NCI-H2107 (cell line): Measurements from ENCODE around the gene TEX36.
"Not testable (repeated sequence)": the region's sequence is repeated elsewhere in the genome, so short reads cannot be mapped to it uniquely, and the experiment has no call there.

Experiments used
- DNase-seq: peaks from one replicate; lab custom pipeline; 2025; lab: John Stamatoyannopoulos, UW

TEX36 gene, protein sequence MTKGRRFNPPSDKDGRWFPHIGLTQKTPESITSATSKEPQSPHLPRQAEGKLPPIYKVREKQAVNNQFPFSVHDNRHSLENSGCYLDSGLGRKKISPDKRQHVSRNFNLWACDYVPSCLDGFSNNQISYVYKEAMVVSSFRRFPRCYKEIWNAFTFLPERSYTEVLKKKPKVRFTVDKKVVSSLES

GRCh38 chr10:125683063-125683462 lies at the start of gene TEX36:
TEX36 (minus strand) TSS chr10:125683163; CDS start chr10:125682989, 174 bp downstream.
- DNase-seq: no peak

- no peak for DNase-seq
These were observed 44.5 kb upstream of the TEX36 start for GRCh38 chr10:125727436-125727835.

GRCh38 chr10:125726914-125727313 lies 44.0 kb upstream of the TEX36 start:
- DNase-seq: no peak

DNA sequence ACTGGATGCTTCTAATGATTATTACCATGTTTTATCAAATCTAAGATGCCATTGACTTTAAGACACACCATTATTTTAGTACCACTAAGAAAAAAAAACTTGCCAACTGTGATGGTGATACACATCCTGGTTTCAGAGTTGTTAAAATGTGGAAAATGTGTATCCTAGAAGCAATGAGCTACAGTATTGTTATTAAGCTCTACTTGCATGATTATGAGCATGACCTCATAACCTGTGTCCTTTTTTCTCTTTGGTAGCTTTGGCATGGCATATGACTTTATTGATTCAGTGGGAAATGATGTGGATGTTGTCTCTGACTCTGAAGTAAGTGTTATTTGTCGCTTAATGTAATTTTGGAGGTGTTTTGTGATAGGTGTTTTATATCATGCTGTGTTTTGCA lies 39.8 kb upstream of the TEX36 start:
- no peak for DNase-seq

DNA sequence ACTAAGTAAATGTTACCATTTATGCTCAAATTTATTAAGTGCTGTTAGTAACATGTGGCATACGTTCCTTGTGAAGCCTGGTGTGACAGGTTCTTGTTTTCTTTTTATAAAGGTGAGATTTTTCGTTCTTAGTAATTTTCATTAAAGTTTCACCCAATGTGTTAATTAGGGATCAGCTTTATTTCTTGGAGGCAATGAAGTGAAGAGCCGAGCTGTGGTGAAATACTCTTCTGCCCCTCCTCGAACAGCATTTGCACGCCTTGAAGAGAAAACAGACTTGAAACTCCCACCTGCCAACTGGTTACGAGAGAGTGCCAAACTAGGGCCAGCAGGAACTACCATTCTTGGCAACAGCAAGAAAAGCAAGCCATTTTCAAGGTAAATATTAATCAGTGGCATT lies 38.1 kb upstream of the TEX36 start:
- no peak for DNase-seq

DNA sequence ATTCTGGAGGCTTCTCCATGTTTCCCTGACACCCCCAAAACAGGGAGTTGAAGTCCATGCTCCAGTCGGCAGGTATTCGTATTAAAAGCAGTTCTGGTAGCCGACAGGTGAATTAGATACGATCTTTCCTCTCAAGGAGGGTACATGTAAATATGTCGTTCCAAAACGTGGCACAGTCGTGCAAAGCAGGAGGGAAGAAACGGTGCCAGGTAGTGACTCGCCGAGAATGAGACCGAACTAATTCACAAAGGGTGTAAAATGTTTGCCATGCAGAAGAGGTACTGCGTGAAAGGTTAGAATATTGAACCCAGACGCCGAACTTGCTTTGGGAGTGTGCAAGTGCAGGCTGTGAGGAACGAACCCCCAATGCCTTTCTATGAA lies 37.0 kb upstream of the TEX36 start:
- DNase-seq: no peak

DNA sequence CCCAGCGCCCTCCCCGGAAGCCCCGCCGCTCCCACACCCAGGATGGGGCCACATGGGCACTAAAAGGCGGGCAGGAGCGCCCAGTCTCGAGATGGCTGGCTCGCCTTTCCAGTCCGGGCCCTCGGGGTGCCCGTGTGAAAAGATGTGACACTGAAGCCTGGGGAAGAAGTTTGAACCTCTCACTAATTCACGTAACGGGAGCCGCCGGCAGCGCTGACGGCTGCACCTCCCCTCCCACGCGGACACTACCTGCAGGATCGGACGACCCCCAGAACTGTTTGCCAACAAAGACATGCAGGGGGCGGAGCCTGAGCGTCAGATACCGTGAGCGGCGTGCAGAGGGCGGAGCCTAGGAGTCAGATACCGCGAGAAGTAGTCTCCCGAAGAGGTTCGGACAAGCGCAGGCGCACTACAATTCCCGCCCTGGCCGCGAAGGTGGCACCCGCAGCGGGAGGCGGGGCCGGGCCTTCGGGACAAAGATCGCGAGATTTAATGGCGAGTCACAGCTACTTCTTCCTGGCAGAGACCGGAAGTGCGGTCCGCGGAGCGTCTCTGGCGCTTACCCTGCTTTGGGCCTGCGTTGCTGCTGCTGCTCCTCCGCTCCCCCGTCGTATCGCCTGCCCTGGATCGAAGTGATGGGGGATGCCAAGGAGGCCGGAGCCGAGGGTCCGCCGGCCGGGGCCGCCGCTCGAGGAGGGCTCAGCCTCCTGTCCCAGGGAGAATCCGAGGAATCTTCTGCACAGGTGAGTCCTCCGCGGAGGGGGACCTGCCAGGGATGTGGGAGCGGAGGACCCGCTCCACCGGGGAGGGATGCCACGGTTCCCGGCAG lies 36.4 kb upstream of the TEX36 start, which contains the start of gene EDRF1:
TSS of gene EDRF1 (plus strand) at position 537 of the 829 bp plus-strand sequence. CDS start at position 636, 99 bp downstream.
- DNase-seq: peak; percentile 93

DNA sequence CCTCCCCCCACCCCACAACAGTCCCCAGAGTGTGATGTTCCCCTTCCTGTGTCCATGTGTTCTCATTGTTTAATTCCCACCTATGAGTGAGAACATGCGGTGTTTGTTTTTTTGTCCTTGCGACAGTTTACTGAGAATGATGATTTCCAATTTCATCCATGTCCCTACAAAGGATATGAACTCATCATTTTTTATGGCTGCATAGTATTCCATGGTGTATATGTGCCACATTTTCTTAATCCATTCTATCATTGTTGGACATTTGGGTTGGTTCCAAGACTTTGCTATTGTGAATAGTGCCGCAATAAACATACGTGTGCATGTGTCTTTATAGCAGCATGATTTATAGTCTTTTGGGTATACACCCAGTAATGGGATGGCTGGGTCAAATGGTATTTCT lies 31.8 kb upstream of the TEX36 start:
- DNase-seq: not testable (repeated sequence)

GRCh38 chr10:125711110-125711750 lies 28.3 kb upstream of the TEX36 start:
- DNase-seq: no peak

- no peak for DNase-seq
These were observed 26.9 kb upstream of the TEX36 start for GRCh38 chr10:125709553-125710474.

DNA sequence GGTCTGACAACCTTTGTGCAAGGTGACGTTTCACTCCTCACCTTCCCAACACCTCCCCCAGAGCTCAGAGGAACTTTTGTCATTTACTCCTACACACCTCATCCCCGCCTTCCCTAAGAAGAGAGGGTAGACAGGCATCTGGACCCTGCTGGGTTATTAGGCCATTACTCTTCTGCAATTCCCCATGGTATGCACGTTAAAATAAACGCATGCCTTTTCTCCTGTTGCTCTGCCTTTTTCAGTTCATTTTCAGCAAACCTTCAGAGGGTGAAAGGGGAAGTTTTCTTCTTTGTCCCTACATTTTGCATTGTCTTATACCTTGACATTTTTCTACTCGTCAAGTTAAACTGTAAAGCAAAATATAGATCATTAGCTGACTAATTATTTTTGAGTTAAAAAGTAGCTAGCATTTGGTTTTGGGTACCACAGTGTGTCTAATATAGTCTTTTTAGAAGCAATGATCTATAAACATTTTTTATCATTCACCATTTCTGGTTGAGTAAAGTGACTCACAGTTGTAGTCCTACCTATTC lies 26.1 kb upstream of the TEX36 start:
- DNase-seq: no peak

DNA sequence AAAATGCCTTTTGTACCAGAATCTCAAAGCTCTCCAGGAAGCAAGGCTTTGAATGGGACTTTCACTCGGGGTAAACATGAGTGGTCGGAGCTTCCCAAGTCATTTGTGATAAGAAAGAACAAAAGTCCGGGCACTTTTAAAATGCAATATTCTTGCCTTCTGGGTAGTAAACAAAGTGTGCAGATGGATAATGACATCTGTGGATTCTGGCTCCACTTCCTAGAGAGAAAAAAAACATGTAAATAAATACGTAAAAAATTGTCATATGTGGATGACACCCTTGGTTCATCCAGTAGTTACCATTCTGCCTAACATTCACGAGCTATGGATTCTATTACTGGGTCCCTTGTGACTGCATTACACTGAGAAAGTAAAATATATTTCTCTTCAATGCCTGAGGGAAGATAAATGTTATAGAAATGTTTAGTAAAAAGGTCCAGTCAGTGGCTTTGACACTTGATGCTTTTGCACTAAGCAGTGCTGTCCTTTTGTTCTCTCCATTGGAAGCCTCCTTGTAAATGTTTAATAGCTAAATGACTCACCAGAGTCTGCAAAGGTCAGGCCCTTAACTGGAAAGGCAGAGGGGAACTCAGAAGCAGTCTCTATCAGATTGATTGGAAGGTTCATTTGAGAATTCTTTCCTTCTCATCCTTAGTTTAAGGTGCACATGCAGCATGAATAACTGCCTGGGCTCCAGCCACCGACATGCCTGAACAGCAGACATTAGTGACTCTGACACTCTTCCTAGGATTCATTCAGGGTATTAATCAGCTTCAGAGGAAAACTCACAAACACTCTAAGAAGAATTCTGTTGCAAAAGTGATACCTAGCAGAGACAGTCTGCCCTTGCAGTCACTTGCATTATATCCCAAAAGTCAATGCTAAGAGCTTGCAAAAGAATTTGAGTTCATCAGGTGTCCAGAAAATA lies 24.8 kb upstream of the TEX36 start:
- DNase-seq: no peak

DNA sequence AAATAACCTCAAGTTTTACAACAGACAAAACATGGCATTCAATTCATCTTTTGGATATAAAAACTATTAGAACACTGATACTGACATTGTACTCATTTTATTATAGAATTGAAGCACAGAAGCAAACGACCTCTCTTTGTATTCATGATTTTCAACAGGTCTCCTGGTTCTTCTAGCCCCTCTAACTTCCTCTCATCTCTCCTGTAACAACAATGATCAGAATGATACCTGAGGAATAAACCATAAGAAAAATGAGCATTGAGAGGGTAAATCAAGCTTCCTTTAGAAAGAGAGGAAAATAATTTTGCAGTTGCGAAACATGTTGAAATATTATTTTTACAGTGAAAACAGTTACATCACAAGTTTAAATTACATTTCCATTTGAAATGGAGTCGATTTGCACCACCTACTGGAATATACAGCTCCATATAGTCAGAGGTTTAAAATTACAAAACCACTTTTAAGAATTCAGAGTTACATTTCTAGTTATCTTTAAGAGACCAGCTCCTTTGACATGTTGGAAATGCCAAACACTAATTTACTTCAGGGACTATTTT lies 17.5 kb upstream of the TEX36 start:
- no peak for DNase-seq

- no peak for DNase-seq
These were observed 16.7 kb upstream of the TEX36 start for GRCh38 chr10:125699562-125700143.

DNA sequence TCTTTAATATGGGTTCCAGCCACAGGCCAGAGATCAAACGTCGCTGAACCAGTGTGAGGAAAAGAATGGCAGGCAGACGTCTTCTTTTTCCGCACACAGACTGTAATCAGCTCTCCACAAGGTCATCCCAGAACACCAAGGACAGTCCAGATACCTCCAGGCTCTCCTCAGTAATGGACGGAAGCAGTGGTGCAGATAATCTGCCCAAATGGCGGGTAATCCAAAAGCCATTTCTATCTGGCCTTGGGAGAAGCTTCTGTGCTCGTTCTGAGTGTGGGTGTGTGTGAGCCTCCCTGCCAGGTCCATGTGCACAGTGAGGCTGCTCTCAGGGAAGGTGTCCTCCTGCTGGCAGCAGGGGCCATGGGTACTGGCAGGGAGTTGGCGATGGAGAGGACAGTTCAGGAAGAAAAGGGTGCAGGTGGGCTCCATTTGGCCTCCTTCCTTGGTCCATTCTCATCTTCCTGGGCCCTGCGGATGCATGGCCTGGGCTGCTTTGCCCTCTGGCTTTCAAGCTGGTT lies 15.6 kb upstream of the TEX36 start:
- no peak for DNase-seq

GRCh38 chr10:125696884-125697283 lies 13.9 kb upstream of the TEX36 start:
- DNase-seq: not testable (repeated sequence)

GRCh38 chr10:125694883-125695282 lies 11.9 kb upstream of the TEX36 start:
- no peak for DNase-seq

DNA sequence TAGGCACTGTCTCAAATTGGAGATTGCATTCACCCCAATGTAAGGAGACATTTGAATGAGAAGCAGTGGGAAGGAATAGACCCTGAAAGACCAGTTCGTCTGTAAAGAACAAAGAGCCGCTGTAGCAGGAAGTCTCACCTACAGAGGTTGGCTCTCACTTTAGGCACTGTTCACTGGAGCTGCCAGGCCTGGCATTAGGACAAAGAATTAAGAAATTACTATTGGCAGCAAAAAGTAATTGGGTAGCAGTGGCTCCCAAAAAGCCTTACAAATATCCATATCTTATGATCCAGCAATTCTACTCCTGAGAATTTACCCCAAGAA lies 10.5 kb upstream of the TEX36 start:
- no peak for DNase-seq

- no peak for DNase-seq
These were observed 9.9 kb upstream of the TEX36 start for GRCh38 chr10:125692601-125693523.
